GM21529 (cell line): Measurements from ENCODE around the gene GABRG3.

Experiments used
- ATAC-seq: cut with Tn5 transposase; IDR thresholded peaks from one replicate; pipeline ENCODE4 v1.9.1; 2021; ENCODE audit not compliant: unreplicated experiment

The GABRG3 gene

DNA sequence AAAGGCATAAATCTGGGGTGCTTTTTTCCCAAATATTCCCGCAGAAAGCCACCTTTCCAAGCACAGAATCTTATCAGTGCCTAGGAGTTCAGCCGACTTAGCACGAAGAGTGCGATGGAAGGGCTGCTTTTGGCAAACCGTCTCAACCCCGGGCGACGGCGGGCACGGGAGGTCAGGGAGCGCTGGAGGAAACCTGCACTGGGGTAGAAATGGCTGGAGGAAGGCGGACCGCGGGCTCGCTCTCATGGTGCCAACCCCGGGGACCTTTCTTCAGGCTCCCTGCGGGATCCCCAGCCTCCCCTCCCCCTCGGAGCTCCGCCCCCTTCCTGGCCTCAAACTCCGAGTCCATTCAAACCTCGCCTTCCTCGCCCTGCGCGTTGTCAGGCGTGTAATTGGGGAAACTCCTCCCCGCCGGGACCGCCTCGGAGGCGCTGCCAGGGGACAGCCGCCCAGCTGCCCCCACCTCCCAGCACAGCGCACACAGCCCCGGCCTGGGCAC lies at the start of gene GABRG3:
Gene GABRG3 (plus strand): TSS at position 470 of the 499 bp plus-strand sequence.
- no peak for ATAC-seq

DNA sequence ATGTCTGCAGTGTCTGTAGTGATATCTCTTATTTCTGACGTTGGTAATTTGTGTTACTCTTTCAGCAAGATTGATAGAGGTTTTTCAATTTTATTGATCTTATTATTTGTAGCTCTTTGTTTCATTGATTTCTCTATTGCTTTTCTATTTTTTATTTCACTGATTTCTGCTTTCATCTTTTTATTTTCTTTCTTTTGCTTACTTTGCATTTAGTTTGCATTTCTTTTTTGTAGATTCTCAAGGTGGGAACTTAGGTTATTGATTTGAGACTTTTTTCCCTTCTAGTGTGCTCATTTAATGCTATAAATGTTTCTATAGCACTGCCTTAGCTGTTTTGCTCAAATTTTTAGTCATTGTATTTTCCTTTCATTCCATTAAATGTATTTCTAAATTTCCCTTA lies 49.5 kb upstream of the GABRG3 start:
- ATAC-seq, result no peak

DNA sequence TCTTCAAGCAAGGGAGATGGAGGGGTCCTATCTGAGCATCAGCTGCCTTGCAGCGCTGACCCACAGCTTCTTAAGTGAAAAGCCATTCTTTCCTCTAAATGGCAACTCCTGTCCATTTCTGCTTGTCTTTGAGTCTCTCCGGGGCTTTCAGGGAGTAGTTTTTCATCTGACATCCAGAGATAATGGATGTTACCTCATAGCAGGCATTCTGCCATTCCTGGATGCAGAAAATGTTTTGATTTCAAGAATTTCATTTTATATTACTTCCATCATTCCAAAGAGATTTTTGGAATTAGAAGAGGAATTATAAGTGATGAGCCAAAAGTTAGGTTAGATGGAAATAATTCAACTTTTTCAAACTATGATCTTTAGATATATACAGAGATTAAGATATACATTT lies 44.9 kb upstream of the GABRG3 start:
- no peak for ATAC-seq

DNA sequence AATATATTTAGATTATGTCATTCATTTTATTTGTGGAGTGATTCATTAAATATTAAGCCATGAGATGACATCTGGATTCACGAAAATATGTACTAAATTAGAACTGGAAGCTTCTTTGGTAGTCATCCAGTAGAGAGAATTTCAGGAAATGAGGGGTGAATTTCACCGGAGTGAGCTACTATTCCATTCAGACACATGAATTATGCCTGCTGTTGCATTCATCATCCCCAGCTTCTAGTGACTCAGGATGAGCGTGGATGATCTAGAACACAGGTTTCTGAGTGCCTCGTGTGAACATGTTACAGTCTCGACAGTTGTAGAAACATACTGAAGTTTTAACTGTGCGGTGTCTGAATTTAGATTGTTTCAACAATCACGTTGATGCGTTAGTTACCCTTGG lies 42.9 kb upstream of the GABRG3 start:
- ATAC-seq, result no peak

DNA sequence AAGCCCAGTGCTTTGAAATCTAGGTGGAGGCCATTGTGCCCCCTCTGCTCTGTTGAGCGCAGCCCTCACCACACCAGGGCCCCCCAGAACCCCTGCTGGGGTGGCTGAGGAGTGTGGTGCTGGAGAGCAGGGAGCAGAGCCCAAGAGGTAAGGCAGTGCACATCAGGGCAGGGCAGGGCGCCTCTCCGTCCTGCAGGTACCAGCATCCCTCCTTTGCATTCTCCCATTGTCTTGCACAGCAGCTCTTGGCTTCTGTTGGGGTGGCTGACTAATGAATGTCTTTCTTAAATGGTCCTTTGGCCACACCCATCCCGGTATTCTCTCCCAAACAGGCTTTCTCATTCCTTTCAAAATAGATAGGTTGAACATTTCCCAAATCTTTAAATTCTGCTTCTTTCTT lies 41.4 kb upstream of the GABRG3 start:
- ATAC-seq, result no peak

DNA sequence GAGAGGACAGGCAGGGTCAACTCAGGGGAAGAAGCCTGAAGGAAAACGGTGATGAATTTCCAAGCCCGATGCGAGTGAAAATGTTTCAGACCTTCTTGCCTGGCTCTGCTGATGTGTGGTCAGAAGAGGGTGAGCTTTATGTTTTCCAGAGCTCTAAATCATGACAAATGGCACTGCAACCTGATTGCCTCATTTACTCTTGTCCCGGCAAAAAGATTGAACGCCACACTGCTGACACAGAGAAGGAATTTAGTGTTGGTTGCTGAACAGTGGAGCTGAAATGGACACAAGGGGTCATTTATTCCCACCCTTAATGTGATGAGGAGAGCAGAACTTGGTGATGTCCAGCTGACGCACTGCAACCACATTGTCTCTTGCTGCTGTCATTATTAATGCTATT lies 36.1 kb upstream of the GABRG3 start:
- ATAC-seq, result no peak

DNA sequence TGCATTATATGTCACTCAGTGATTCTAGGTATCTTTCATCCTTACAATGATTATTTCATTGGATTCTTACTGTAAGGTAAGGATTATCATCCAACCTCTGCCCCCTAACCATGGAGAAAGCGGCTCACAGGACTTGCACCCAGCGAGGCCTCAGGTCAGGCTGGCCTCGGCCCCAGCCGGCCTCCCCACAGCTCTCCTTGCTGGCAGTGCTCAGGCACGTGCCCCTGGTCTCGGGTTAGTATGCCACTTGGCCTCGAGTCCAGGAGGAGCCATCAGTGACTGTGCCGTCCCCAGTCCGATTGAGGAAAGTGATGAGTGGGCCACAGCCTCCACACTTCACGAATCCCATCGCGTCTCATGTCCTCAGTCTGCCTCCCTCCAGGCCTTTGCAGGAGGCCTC lies 35.7 kb upstream of the GABRG3 start:
- ATAC-seq, result no peak

DNA sequence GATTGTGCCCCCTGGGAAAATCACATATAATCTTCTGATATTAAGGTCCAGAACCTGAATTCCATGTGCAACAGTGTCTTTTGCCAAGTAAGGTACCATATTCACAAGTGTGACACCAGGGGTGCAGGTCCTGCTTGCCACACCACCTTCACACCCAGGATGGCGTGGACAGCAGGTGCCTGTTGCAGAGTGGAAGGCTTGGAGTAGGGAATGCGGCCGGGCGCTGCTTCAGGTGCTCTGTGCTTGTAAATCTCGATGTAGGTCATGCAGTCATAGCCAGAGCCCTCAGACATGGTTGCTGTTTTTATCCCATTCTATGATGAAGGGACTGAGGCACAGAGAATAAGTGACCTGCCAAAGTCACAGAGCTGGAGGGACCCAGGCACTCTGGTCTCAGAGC lies 34.5 kb upstream of the GABRG3 start:
- no peak for ATAC-seq

- ATAC-seq, result no peak
These were observed 33.8 kb upstream of the GABRG3 start for GRCh38 chr15:26937134-26937533.

- no peak for ATAC-seq
These were observed 31.6 kb upstream of the GABRG3 start for GRCh38 chr15:26939398-26939797.

DNA sequence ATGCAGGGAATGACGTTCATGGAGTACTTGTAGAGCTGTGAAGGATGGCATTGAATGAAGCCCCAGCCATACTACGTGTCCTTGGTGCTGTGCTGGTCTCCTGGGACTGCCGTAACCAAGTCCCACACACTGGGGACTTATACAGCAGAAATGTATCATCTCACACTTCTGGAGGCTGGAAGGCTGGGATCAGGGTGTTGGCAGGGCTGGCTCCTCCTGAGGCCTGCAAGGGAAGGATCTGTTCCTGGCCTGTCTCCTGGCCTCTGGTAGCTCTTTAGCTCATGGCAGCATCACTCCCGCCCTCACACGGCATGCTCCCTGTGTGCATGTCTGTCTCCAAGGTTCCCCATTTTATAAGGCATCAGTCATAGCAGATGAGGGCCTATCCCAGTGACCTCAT lies 29.5 kb upstream of the GABRG3 start:
- no peak for ATAC-seq

GRCh38 chr15:26943866-26944265 lies 27.1 kb upstream of the GABRG3 start:
- ATAC-seq, result no peak

GRCh38 chr15:26945046-26945445 lies 25.9 kb upstream of the GABRG3 start:
- ATAC-seq, result no peak

DNA sequence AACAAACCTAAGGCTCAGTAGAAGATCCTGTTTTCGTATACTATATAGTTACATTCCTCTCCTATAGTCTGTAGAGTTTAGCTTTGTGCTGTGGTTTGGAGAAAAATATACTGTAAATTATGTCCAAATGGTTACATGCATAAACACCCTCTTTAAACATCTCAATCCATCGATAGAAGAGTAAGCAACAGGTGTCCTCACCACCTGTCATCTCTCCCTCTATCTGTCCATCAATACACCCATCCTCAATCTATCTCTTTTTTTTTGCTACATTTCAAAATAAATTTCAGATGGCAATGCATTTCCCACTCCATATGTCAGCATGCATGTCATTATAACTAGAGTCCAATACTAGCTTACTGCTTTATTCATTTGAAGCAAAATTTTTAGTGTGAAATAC lies 21.0 kb upstream of the GABRG3 start:
- no peak for ATAC-seq

- no peak for ATAC-seq
These were observed 16.6 kb upstream of the GABRG3 start for GRCh38 chr15:26954403-26954802.

DNA sequence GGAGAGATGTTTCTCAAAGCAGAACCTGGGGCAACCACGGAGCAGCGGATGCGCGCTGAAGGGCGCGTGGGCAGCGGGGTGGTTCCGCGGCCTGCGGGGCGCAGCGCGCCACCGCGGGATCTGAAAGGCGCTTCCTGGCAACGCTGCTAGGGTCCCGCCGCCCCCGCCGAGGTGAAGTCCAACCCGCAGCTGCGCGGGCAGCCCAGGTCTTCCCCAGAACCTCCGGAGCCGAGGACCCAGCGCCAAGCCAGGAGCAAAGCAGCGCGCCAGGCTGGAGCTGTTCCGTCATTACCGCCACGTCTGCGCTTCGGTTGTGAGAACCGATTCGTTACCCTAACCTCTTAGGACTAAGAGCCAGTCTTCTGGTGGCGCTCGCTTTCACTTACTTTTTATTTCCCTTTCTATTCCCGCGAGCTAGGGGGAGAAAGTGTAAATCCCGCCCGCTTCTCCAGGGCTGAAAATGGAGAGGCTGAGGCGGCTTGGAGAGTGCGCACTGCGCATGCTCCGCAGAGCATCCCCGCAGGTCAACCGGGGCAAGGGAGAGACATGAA lies 3.2 kb upstream of the GABRG3 start:
- ATAC-seq, result no peak

DNA sequence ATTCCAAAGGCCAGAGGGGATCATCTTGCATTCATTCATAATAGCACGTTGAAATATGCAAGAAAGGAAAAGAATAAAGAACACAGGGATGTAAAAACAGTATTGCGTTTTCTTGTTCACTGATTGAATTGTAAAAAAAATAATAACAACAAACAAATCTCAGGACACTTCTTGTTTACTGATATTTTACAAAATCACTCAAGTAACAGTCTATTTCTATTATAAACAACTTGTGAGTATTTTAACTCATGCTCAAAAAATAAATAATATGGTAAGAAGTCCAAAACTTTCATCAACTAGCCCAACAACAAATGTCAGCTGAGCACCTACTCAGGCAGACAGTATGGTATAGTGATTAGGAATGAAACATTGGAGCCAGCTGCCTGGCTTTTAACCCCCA lies 2.2 kb upstream of the GABRG3 start:
- ATAC-seq, result no peak

DNA sequence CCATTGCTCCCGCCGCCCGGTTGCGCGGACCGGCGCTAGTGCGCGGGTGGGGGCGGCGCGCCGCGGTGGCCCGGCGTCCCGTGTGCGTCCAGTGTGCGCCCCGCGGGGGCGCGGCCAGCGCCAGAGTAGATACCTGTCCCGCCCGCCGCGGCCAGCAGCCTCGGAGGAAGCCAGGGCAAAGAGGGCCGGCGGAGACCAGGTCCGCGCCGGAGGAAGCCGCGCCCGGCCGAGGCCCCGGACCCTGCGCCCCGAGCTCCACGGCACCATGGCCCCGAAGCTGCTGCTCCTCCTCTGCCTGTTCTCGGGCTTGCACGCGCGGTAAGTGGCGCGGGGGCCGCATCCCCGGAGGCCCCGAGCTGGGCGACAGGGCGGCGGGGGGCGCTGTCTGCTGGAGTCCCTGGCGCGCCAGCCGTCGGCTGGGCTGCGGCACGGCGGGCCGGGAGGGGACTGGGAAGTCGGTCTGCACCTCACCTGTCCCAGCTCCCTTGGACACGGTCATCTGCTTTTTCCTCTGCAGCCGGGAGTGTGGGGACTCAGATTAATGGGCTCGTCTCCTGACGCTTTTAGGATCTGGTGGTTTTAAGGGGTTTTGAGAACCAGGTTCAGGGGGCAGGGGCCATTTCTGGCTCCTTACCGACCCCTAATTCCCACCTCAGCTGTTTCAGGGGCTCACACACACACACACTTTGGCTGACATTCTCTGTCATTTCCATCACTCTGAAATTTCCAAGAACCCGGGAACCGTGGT lies 464 bp downstream of the GABRG3 start:
- no peak for ATAC-seq

GRCh38 chr15:26972636-26973035 lies 1.7 kb downstream of the GABRG3 start:
- ATAC-seq, result no peak

GRCh38 chr15:26974120-26974780 lies 3.3 kb downstream of the GABRG3 start:
- ATAC-seq, result no peak

GRCh38 chr15:26981492-26981891 lies 10.5 kb downstream of the GABRG3 start:
- no peak for ATAC-seq

DNA sequence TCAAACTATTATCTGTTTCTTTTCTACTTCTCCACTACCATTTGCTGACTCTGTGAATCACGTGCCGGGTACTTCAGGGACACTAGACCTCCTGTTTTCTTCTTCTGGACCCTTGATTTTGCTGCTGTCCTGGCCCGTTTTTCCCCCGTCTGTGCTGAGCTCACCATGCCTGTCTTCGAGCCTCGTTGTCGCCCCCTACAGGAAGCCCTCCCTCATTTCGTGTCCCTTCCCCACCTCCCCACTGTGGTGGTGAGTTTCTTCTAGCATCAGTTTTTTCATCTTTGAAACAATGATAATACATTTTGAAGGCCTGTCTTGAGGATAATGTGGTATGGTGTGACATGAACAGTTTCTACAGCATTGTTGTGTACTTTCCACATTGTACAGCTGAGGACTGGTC lies 12.8 kb downstream of the GABRG3 start:
- ATAC-seq, result no peak
